GM23338 (cell line): ENCODE measurements around the gene KANK3. TPM values are rescaled to one million over a fixed set of nuclear protein-coding genes. Genes with fewer than 3 reads are reported as not detected.

ENCODE experiments used
- ATAC-seq: fragments of 200-7000 bp; cut with Tn5 transposase; 3 replicates; pipeline ENCODE4 v1.9.1; 2020
- DNase-seq: peaks from one replicate; pipeline ENCODE4 v3.0.0-alpha.2; 2015; ENCODE audit warnings: low spot score
- H2AFZ ChIP-seq: fragments of 200-600 bp; sonication (generic); 2 replicates; pipeline ENCODE4 v1.8.0; 2016; ENCODE audit warnings: antibody characterized with exemption, mild to moderate bottlenecking, moderate library complexity
- H3F3A ChIP-seq: fragments of 200-600 bp; sonication (generic); replicated peaks from 2 replicates; pipeline ENCODE4 v1.8.0; 2017; ENCODE audit warnings: antibody characterized with exemption, mixed run types, low read depth
- H3K27ac ChIP-seq: fragments of 200-600 bp; sonication (generic); 2 replicates; pipeline ENCODE4 v1.6.1; 2016; ENCODE audit warnings: low read depth
- H3K27me3 ChIP-seq: fragments of 200-600 bp; sonication (generic); 2 replicates; pipeline ENCODE4 v1.8.0; 2016; ENCODE audit warnings: mild to moderate bottlenecking, mixed run types, moderate library complexity; ENCODE audit not compliant: insufficient read depth
- H3K36me3 ChIP-seq: fragments of 200-600 bp; sonication (generic); 2 replicates; pipeline ENCODE4 v1.8.0; 2016; ENCODE audit warnings: mild to moderate bottlenecking; ENCODE audit not compliant: insufficient read depth
- H3K4me1 ChIP-seq: fragments of 200-600 bp; sonication (generic); 2 replicates; pipeline ENCODE4 v1.8.0; 2016; ENCODE audit warnings: mild to moderate bottlenecking, moderate library complexity; ENCODE audit not compliant: insufficient read depth
- H3K4me2 ChIP-seq: fragments of 200-600 bp; sonication (generic); 2 replicates; pipeline ENCODE4 v1.7.1; 2017; ENCODE audit warnings: mixed run types
- H3K4me3 ChIP-seq: fragments of 200-600 bp; sonication (generic); 2 replicates; pipeline ENCODE4 v1.6.1; 2016; ENCODE audit warnings: mixed run types
- H3K79me2 ChIP-seq: fragments of 200-600 bp; sonication (generic); replicated peaks from 2 replicates; pipeline ENCODE4 v1.8.0; 2017; ENCODE audit warnings: mild to moderate bottlenecking; ENCODE audit not compliant: insufficient read depth
- H3K9me2 ChIP-seq: fragments of 200-600 bp; sonication (generic); 2 replicates; pipeline ENCODE4 v1.8.0; 2017; ENCODE audit not compliant: insufficient read depth
- H4K20me1 ChIP-seq: fragments of 200-600 bp; sonication (generic); replicated peaks from 2 replicates; pipeline ENCODE4 v1.8.0; 2017; ENCODE audit warnings: mild to moderate bottlenecking; ENCODE audit not compliant: insufficient read depth
- H3K27ac Mint-ChIP-seq: 2 replicates; pipeline ENCODE4 v1.8.0; 2020; ENCODE audit warnings: inconsistent platforms, mild to moderate bottlenecking, moderate library complexity, mixed read lengths
- H3K27me3 Mint-ChIP-seq: 3 replicates; pipeline ENCODE4 v1.8.0; 2022; ENCODE audit warnings: low read depth, mild to moderate bottlenecking, moderate library complexity, mixed read lengths, inconsistent platforms; ENCODE audit not compliant: insufficient read depth, poor library complexity
- H3K36me3 Mint-ChIP-seq: 3 replicates; pipeline ENCODE4 v1.8.0; 2021; ENCODE audit warnings: low read depth, mild to moderate bottlenecking, inconsistent platforms, moderate library complexity, mixed read lengths
- H3K4me1 Mint-ChIP-seq: 3 replicates; pipeline ENCODE4 v1.8.0; 2020; ENCODE audit warnings: mild to moderate bottlenecking, inconsistent platforms, mixed read lengths
- H3K4me3 Mint-ChIP-seq: 3 replicates; pipeline ENCODE4 v1.8.0; 2021; ENCODE audit warnings: moderate library complexity, mild to moderate bottlenecking, inconsistent platforms, mixed read lengths
- H3K9me3 Mint-ChIP-seq: 3 replicates; pipeline ENCODE4 v1.8.0; 2020; ENCODE audit warnings: moderate library complexity, mild to moderate bottlenecking, inconsistent platforms, mixed read lengths
- CREB1 ChIP-seq: fragments of 250-450 bp; sonication (Bioruptor Pico); IDR thresholded peaks from 2 replicates; pipeline ENCODE4 v1.5.0; 2020; ENCODE audit warnings: low read depth, mild to moderate bottlenecking, moderate library complexity
- ETS1 ChIP-seq: IDR thresholded peaks from 2 replicates; pipeline ENCODE4 v1.6.1; 2016; ENCODE audit warnings: antibody characterized with exemption
- EZH2phosphoT487 ChIP-seq: fragments of 200-600 bp; sonication (generic); IDR thresholded peaks from one replicate; pipeline ENCODE4 v1.8.1; 2018; ENCODE audit warnings: antibody characterized with exemption; ENCODE audit not compliant: unreplicated experiment
- NANOG ChIP-seq: IDR thresholded peaks from 2 replicates; pipeline ENCODE4 v1.6.1; 2016; ENCODE audit warnings: antibody characterized with exemption, borderline replicate concordance
- POLR2AphosphoS5 ChIP-seq: IDR thresholded peaks from 2 replicates; pipeline ENCODE4 v1.6.1; 2016; ENCODE audit warnings: antibody characterized with exemption, low read depth
- REST ChIP-seq: IDR thresholded peaks from one replicate; pipeline ENCODE4 v1.6.1; 2018; ENCODE audit warnings: antibody characterized with exemption; ENCODE audit not compliant: unreplicated experiment
- STAT1 ChIP-seq: IDR thresholded peaks from one replicate; pipeline ENCODE4 v1.6.1; 2016; ENCODE audit warnings: antibody characterized with exemption; ENCODE audit not compliant: unreplicated experiment
- ZNF462 ChIP-seq: fragments of 250-450 bp; sonication (Bioruptor Pico); IDR thresholded peaks from 2 replicates; pipeline ENCODE4 v1.5.0; 2020; ENCODE audit warnings: mild to moderate bottlenecking, moderate library complexity
- polyA plus RNA-seq: library from polyadenylated mRNA; unstranded; fragments of >200 nt; fragmentation: Nextera tagmentation; extraction: Ambion mirVana; gene quantifications from 2 replicates; pipeline ENCODE4 v1.2.1, GENCODE V29; 2016
- total RNA-seq: library from RNA; depleted of rRNA; stranded (reverse); fragments of >200 nt; shearing (Covaris generic); gene quantifications from 2 replicates; pipeline ENCODE4 v1.2.3, GENCODE V29; 2014

Gene KANK3
- total and polyA plus RNA-seq, 2 experiments from 2014 or later: 2.0 to 9.3 TPM

- Histone ChIP-seq H3K79me2 (no peaks in the 10 kb centered on the region), H3K4me3 (peak overlapping the region; percentile 68), H4K20me1 (no peaks in the 10 kb centered on the region), H3K27me3 (peaks cover 47% of the 10 kb centered on the region), H3K4me2 (peak overlapping the region; percentile 91), H2AFZ (peak overlapping the region; percentile 69), H3K4me1 (peaks cover 20% of the 10 kb centered on the region), H3F3A (peaks cover 10% of the 10 kb centered on the region), H3K27ac (no peak overlapping the region), H3K9me2 (no peaks in the 10 kb centered on the region), H3K36me3 (no peaks in the 10 kb centered on the region)
- no peak for TF ChIP-seq ZNF462 (CRISPR knock-in tag)
- TF ChIP-seq POLR2AphosphoS5: no peak
- no peak for TF ChIP-seq NANOG
- TF ChIP-seq STAT1: no peak
- TF ChIP-seq CREB1 (CRISPR knock-in tag): no peak
- TF ChIP-seq REST: no peak
- TF ChIP-seq ETS1: no peak
- no peak for TF ChIP-seq EZH2phosphoT487
- Mint-ChIP-seq H3K36me3 (no peaks in the 10 kb centered on the region), H3K27ac (no peak overlapping the region), H3K9me3 (no peaks in the 10 kb centered on the region), H3K4me1 (peaks cover 17% of the 10 kb centered on the region), H3K27me3 (peaks cover 52% of the 10 kb centered on the region), H3K4me3 (peak overlapping the region; percentile 56)
- ATAC-seq (no peak), DNase-seq (peak; percentile 62)
Observed at GRCh38 chr19:8336072-8336569, 6.9 kb downstream of the KANK3 start.
